ENCODE measurements around the gene AGTPBP1.
"Not testable (repeated sequence)": the region's sequence is repeated elsewhere in the genome, so short reads cannot be mapped to it uniquely, and the experiment has no call there.

Gene AGTPBP1

GRCh38 chr9:85723215-85723614 lies 18.5 kb downstream of the AGTPBP1 start:
- no peaks in the 10 kb centered on the region for H3K36me3 ChIP-seq (replicated peaks)
- H3K27me3 ChIP-seq (replicated peaks), result no peaks in the 10 kb centered on the region
- no peak overlapping the region for H3K27ac ChIP-seq
- no peak overlapping the region for H3K4me3 ChIP-seq (ENCODE audit: low read depth, low read length)
- TF ChIP-seq CTCF (IDR thresholded peaks at IDR 0.05; ENCODE audit: low read depth, low read length, missing control alignments), result no peak
- in situ Hi-C loops (cut with HindIII; ENCODE audit: low pct_ligation_motif_present, low sequenced_read_pairs), result no loop called here
- no peak for DNase-seq

GRCh38 chr9:85719411-85719810 lies 22.3 kb downstream of the AGTPBP1 start:
- H3K4me3 ChIP-seq (ENCODE audit: low read depth, low read length); H3K27me3 ChIP-seq (replicated peaks); DNase-seq; H3K36me3 ChIP-seq (replicated peaks); H3K27ac ChIP-seq; in situ Hi-C loops (cut with HindIII; ENCODE audit: low pct_ligation_motif_present, low sequenced_read_pairs): not testable (repeated sequence)

GRCh38 chr9:85717818-85718217 lies 23.9 kb downstream of the AGTPBP1 start:
- H3K27ac ChIP-seq; in situ Hi-C loops (cut with HindIII; ENCODE audit: low pct_ligation_motif_present, low sequenced_read_pairs); H3K4me3 ChIP-seq (ENCODE audit: low read depth, low read length): not testable (repeated sequence)

GRCh38 chr9:85717220-85717619 lies 24.5 kb downstream of the AGTPBP1 start:
- no peak for TF ChIP-seq CTCF (IDR thresholded peaks at IDR 0.05; ENCODE audit: low read depth, low read length, missing control alignments)
- no peak overlapping the region for H3K4me3 ChIP-seq (ENCODE audit: low read depth, low read length)
- no peaks in the 10 kb centered on the region for H3K27me3 ChIP-seq (replicated peaks)
- no peaks in the 10 kb centered on the region for H3K36me3 ChIP-seq (replicated peaks)
- in situ Hi-C loops (cut with HindIII; ENCODE audit: low pct_ligation_motif_present, low sequenced_read_pairs), result no loop called here
- no peak for DNase-seq
- no peak overlapping the region for H3K27ac ChIP-seq

More at GRCh38 chr9:85717818-85718217, 23.9 kb downstream of the AGTPBP1 start:
- not testable (repeated sequence) for H3K27me3 ChIP-seq (replicated peaks); H3K36me3 ChIP-seq (replicated peaks); DNase-seq

- Histone ChIP-seq H3K27me3 (replicated peaks) (no peaks in the 10 kb centered on the region), H3K4me3 (ENCODE audit: low read depth, low read length) (no peak overlapping the region), H3K36me3 (replicated peaks) (no peaks in the 10 kb centered on the region), H3K27ac (no peak overlapping the region)
- no peak for DNase-seq
- in situ Hi-C loops (cut with HindIII; ENCODE audit: low pct_ligation_motif_present, low sequenced_read_pairs), result no loop called here
- TF ChIP-seq CTCF (IDR thresholded peaks at IDR 0.05; ENCODE audit: low read depth, low read length, missing control alignments), result no peak
These were observed 25.5 kb downstream of the AGTPBP1 start for GRCh38 chr9:85716031-85716877.

GRCh38 chr9:85715587-85715986 lies 26.2 kb downstream of the AGTPBP1 start:
- no peaks in the 10 kb centered on the region for H3K36me3 ChIP-seq (replicated peaks)
- TF ChIP-seq CTCF (IDR thresholded peaks at IDR 0.05; ENCODE audit: low read depth, low read length, missing control alignments), result no peak
- H3K4me3 ChIP-seq (ENCODE audit: low read depth, low read length), result no peak overlapping the region
- no peak overlapping the region for H3K27ac ChIP-seq
- in situ Hi-C loops (cut with HindIII; ENCODE audit: low pct_ligation_motif_present, low sequenced_read_pairs), result no loop called here
- DNase-seq, result no peak
- H3K27me3 ChIP-seq (replicated peaks), result no peaks in the 10 kb centered on the region

GRCh38 chr9:85713897-85714296 lies 27.9 kb downstream of the AGTPBP1 start:
- no peak overlapping the region for H3K27ac ChIP-seq
- DNase-seq, result no peak
- H3K36me3 ChIP-seq (replicated peaks), result no peaks in the 10 kb centered on the region
- TF ChIP-seq CTCF (IDR thresholded peaks at IDR 0.05; ENCODE audit: low read depth, low read length, missing control alignments), result no peak
- in situ Hi-C loops (cut with HindIII; ENCODE audit: low pct_ligation_motif_present, low sequenced_read_pairs), result no loop called here
- no peaks in the 10 kb centered on the region for H3K27me3 ChIP-seq (replicated peaks)
- H3K4me3 ChIP-seq (ENCODE audit: low read depth, low read length), result no peak overlapping the region

Measured in brain microvascular endothelial cell (primary cell).